ENCODE measurements around the gene FAIM2. TPM values are rescaled to one million over a fixed set of nuclear protein-coding genes. Genes with fewer than 3 reads are reported as not detected.
"Not testable (repeated sequence)": the region's sequence is repeated elsewhere in the genome, so short reads cannot be mapped to it uniquely, and the experiment has no call there.

The FAIM2 gene
- total RNA-seq, 1 donor from 2014 or later = 0.47 TPM

GRCh38 chr12:49882851-49883464 is 20.7 kb downstream of the FAIM2 start:
- Mint-ChIP-seq H3K27ac (ENCODE audit: unreplicated experiment) (no peak overlapping the region), H3K9me3 (ENCODE audit: low read depth) (no peaks in the 10 kb centered on the region), H3K4me3 (ENCODE audit: unreplicated experiment) (no peak overlapping the region), H3K36me3 (ENCODE audit: low read depth) (peaks cover 2% of the 10 kb centered on the region), H3K27me3 (ENCODE audit: low read depth) (peaks cover 25% of the 10 kb centered on the region), H3K4me1 (ENCODE audit: low read depth) (no peaks in the 10 kb centered on the region)
- no peak for TF ChIP-seq CTCF (IDR thresholded peaks at IDR 0.05)
- peak; percentile 59 for DNase-seq (ENCODE audit: low spot score)

GRCh38 chr12:49882248-49882850 is 21.4 kb downstream of the FAIM2 start:
- Mint-ChIP-seq H3K4me1 (ENCODE audit: low read depth) (no peaks in the 10 kb centered on the region), H3K4me3 (ENCODE audit: unreplicated experiment) (no peak overlapping the region), H3K36me3 (ENCODE audit: low read depth) (peaks cover 2% of the 10 kb centered on the region), H3K27ac (ENCODE audit: unreplicated experiment) (no peak overlapping the region), H3K9me3 (ENCODE audit: low read depth) (no peaks in the 10 kb centered on the region), H3K27me3 (ENCODE audit: low read depth) (peaks cover 25% of the 10 kb centered on the region)
- no peak for TF ChIP-seq CTCF (IDR thresholded peaks at IDR 0.05)
- peak; percentile 39 for DNase-seq (ENCODE audit: low spot score)

DNA sequence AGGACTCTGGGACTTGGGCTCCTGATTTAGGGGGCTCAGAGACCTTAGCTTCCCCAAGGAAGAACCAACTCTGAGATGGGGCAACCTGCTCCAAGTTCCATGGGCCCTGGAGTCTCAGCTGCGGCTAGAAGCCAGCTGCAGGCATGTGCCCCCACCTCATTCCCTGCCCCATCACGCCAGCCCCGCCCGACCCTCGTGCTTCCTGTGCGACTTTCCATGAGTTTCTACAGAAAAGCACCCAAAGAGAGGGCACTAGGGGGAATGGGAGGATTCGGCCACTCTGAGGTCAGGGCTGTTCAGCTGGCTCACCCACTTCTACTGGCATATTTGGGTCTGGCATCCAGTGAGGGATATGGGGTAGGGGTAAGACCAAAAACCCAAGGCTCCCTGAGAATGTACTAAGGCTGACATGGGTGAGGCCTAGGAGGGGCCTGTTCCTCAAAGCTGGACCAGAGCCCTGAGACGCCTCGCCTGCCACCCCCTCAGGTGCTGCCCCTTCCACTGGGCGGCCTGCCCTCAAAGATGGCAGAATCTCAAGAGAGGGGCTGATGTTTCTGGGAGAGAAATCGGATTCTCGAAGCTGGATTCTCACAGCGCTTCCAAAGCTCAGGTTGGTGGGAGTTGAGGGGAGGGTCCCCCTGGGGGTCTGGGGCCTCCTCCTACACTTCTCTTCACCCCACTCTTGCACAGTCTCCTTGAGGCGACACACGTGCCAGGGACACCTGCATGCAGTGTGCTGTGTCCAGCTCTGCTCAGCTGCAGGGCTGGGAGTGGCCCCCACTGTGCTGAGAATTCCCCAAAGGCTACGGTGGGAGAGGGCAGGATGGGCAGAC is 22.1 kb downstream of the FAIM2 start:
- no peak for TF ChIP-seq CTCF (IDR thresholded peaks at IDR 0.05)
- peaks cover 19% of the 10 kb centered on the region for H3K27me3 Mint-ChIP-seq (ENCODE audit: low read depth)
- H3K36me3 Mint-ChIP-seq (ENCODE audit: low read depth) = peaks cover 2% of the 10 kb centered on the region
- peak; percentile 68 for DNase-seq (ENCODE audit: low spot score)
- H3K4me3 Mint-ChIP-seq (ENCODE audit: unreplicated experiment) = no peak overlapping the region
- H3K9me3 Mint-ChIP-seq (ENCODE audit: low read depth) = no peaks in the 10 kb centered on the region
- no peaks in the 10 kb centered on the region for H3K4me1 Mint-ChIP-seq (ENCODE audit: low read depth)
- H3K27ac Mint-ChIP-seq (ENCODE audit: unreplicated experiment) = no peak overlapping the region

DNA sequence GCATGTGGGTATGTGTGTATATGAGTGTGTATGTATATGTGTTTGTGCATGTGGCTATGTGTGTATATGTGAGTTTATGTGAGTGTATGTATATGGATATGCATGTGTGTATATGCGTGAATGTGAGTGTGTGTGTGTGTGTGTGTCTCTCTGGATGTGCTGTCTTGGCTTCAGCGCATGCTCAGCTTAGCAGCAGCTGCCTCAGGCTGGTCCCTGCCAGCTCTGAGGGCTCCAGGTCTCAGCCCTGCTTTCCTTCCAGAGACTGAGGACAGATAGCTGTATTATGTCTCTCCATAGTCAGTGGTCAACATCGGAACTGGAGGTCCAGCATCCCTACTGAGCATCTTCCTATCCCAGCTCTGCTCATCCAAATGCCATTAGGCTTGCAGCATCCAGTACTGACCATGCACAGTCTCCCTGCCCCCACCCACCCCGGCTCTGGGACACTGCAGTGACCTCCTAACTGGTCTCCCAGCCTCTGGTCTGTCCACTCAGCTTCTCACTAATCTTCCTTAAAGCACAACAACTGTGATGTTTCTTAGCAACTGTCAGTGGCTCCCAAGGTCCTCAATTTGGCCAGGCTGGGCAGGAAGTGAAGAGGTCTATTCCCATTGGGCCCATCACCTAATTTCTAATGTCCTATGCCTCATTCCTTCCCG is 22.8 kb downstream of the FAIM2 start:
- no peak for TF ChIP-seq CTCF (IDR thresholded peaks at IDR 0.05)
- Mint-ChIP-seq H3K9me3 (ENCODE audit: low read depth) (no peaks in the 10 kb centered on the region), H3K27me3 (ENCODE audit: low read depth) (peaks cover 17% of the 10 kb centered on the region), H3K4me1 (ENCODE audit: low read depth) (no peaks in the 10 kb centered on the region), H3K27ac (ENCODE audit: unreplicated experiment) (peak overlapping the region; percentile 62), H3K36me3 (ENCODE audit: low read depth) (peaks cover 2% of the 10 kb centered on the region), H3K4me3 (ENCODE audit: unreplicated experiment) (no peak overlapping the region)
- peak; percentile 39 for DNase-seq (ENCODE audit: low spot score)

DNA sequence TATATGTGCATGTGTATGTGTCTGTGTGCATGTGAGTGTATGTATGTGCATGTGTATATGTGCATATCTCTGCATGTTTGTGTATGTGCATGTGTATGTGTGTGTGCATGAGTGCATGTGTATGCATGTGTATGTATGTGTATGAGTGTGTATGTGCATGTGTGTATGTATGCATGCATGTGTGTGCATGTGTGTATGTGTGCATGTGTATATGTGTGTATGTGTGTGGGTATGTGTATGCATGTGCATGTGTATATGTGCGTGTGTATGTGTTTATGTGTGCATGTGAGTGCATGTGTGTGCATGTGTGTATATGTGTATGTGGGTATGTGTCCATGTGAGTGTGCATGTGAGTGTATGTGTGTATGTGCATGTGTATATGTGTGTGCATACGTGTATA is 24.6 kb downstream of the FAIM2 start:
- DNase-seq (ENCODE audit: low spot score); H3K4me1 Mint-ChIP-seq (ENCODE audit: low read depth); H3K9me3 Mint-ChIP-seq (ENCODE audit: low read depth); H3K4me3 Mint-ChIP-seq (ENCODE audit: unreplicated experiment); H3K36me3 Mint-ChIP-seq (ENCODE audit: low read depth); H3K27me3 Mint-ChIP-seq (ENCODE audit: low read depth); H3K27ac Mint-ChIP-seq (ENCODE audit: unreplicated experiment): not testable (repeated sequence)

Data from chondrocyte (in vitro differentiated cells).